Mucosa of descending colon (tissue), 3 donors: ENCODE measurements around the gene NTSR1. TPM values are rescaled to one million over a fixed set of nuclear protein-coding genes. Genes with fewer than 3 reads are reported as not detected.
A peak's percentile ranks its signal among the peaks of the same experiment; 100 is the strongest.

Source experiments
- ATAC-seq: fragments of 200-7000 bp; cut with Tn5 transposase; one replicate; pipeline ENCODE4 v1.9.1; 2020; ENCODE audit warnings: mild to moderate bottlenecking, moderate library complexity
- DNase-seq, 3 donors: peaks; one replicate each; pipeline ENCODE4 v3.0.0-alpha.2; 2020
- H3K36me3 ChIP-seq: fragments of 200-600 bp; one replicate; pipeline ENCODE4 v1.8.0; 2021; ENCODE audit warnings: low read depth, mild to moderate bottlenecking
- H3K4me1 ChIP-seq: fragments of 200-600 bp; one replicate; pipeline ENCODE4 v1.8.0; 2021; ENCODE audit warnings: low read depth, mild to moderate bottlenecking
- H3K4me3 ChIP-seq: fragments of 200-600 bp; one replicate; pipeline ENCODE4 v1.8.0; 2021; ENCODE audit warnings: mild to moderate bottlenecking
- H3K9me3 ChIP-seq: fragments of 200-600 bp; one replicate; pipeline ENCODE4 v1.8.0; 2021; ENCODE audit warnings: mild to moderate bottlenecking
- CTCF ChIP-seq: fragments of 200-600 bp; IDR thresholded peaks from one replicate; pipeline ENCODE4 v1.8.0; 2022; ENCODE audit warnings: antibody characterized with exemption, mild to moderate bottlenecking
- intact Hi-C, 2 donors: fragments of 100-400 bp; cut with DNase I in 1 of 2; cut with micrococcal nuclease in 1 of 2; formaldehyde crosslinking; loops; one replicate each; pipeline versions ENCODE4 v1.11.0 to v1.11.1; 2022; cut with DNase I, micrococcal nuclease
- total RNA-seq, 3 donors: library from RNA; stranded (reverse); fragmentation: NEBNext Ultra II Directional in 2 of 3; extraction: Animal tissue kit (Norgen Biotek cat#: 25700) in 2 of 3; gene quantifications; one replicate each; pipeline versions ENCODE4 v1.2.1 to v1.2.4, GENCODE V29; 2021 to 2023
- donor health status: DM: no; HTN: no; CAD: no; lungs with moderate emphysema.
- donor health status: DM: no; HTN: no; CAD: no.
- donor health status: DM: no; HTN: yes; CAD: no.

Gene NTSR1
- total RNA-seq, 3 donors from 2014 or later, result 0.31 to 22.1 TPM; not detected in 1

- intact Hi-C loops, result no loop called here
- ATAC-seq, result peak; percentile 83
- DNase-seq, result peak in 2 of 3 donors; percentile 37 to 76
- no peak for TF ChIP-seq CTCF
- H3K9me3 ChIP-seq, result no peaks in the 10 kb centered on the region
- no peaks in the 10 kb centered on the region for H3K36me3 ChIP-seq
- H3K4me3 ChIP-seq, result no peak overlapping the region
- H3K4me1 ChIP-seq, result peaks cover 9% of the 10 kb centered on the region
Observed at GRCh38 chr20:62686869-62687830, 21.5 kb upstream of the NTSR1 start.

- intact Hi-C loops, result no loop called here
- ATAC-seq, result no peak
Observed at GRCh38 chr20:62688083-62688482, 20.6 kb upstream of the NTSR1 start.

DNA sequence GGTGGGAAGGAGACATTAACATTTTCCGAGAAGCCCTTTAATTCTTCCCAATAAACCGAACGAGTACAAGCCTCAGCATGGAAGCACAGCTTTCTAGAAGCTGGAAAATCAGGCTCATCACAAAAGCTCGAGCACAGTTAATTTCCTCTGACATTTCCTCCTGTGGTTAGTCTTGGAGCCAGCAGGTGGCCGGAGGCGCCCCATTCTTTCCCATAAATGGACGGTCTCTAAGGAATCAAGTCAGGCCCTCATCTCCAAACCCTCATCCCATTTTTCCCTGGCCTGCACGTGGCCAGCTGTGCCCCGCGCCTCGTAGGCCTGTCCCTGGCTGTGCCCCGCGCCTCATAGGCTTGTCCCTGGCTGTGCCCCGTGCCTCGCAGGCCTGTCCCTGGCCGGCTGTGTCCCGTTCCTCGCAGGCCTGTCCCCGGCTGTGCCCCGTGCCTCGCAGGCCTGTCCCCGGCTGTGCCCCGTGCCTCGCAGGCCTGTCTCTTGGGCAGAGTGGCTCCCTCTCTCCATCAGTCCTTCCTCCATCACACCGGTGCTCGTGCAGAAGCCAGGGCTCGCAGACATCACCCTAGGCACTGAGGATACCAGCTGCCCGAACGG, 19.7 kb upstream of the NTSR1 start:
- Histone ChIP-seq H3K4me3 (no peak overlapping the region), H3K9me3 (no peaks in the 10 kb centered on the region)
- intact Hi-C loops, result no loop called here

More at GRCh38 chr20:62688083-62688482, 20.6 kb upstream of the NTSR1 start:
- peaks cover 9% of the 10 kb centered on the region for H3K4me1 ChIP-seq
- H3K4me3 ChIP-seq, result no peak overlapping the region
- no peaks in the 10 kb centered on the region for H3K36me3 ChIP-seq
- DNase-seq, result no peak
- no peaks in the 10 kb centered on the region for H3K9me3 ChIP-seq
- TF ChIP-seq CTCF, result no peak

DNA sequence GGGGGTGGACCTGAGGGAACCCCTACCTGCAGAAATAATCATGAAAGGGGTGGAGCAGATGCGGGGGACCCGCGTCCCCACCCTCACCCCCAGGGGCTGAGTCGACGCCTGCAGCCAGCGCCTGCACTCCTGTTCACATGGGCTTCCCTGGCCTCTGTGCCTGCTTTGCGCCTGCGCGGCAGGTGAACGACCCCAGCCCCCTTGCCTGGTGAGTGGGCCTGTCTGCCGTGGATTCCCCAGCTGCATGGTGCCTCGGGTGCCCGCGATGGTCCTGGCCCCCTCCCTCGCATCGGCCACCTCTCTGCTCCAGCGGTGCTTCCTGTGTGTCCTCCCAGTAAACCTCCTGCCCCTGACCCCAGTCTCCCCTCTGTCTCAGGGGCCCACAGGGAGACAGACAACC, 18.8 kb upstream of the NTSR1 start:
- intact Hi-C loops, result no loop called here
- Histone ChIP-seq H3K4me3 (no peak overlapping the region), H3K4me1 (peaks cover 9% of the 10 kb centered on the region), H3K36me3 (no peaks in the 10 kb centered on the region), H3K9me3 (no peaks in the 10 kb centered on the region)
- TF ChIP-seq CTCF, result no peak
- ATAC-seq, result no peak
- DNase-seq, result no peak

More for the DNA sequence above, 19.7 kb upstream of the NTSR1 start:
- no peak for TF ChIP-seq CTCF
- DNase-seq (no peak), ATAC-seq (no peak)
- Histone ChIP-seq H3K36me3 (no peaks in the 10 kb centered on the region), H3K4me1 (peaks cover 9% of the 10 kb centered on the region)

- H3K9me3 ChIP-seq, result no peaks in the 10 kb centered on the region
- no peak for TF ChIP-seq CTCF
- H3K36me3 ChIP-seq, result no peaks in the 10 kb centered on the region
- intact Hi-C loops, result no loop called here
- no peak for ATAC-seq
- H3K4me3 ChIP-seq, result no peak overlapping the region
- peaks cover 9% of the 10 kb centered on the region for H3K4me1 ChIP-seq
- no peak for DNase-seq
Observed at GRCh38 chr20:62690261-62690820, 18.3 kb upstream of the NTSR1 start.
